K562 (cell line): Measurements from ENCODE around the gene MYRIP. TPM values are rescaled to one million over a fixed set of nuclear protein-coding genes. Genes with fewer than 3 reads are reported as not detected.
A peak's percentile ranks its signal among the peaks of the same experiment; 100 is the strongest.

ENCODE experiments used
- EGR1 ChIP-seq: fragments of 450-650 bp; conservative IDR thresholded peaks from 2 replicates; pipeline ENCODE4 v1.6.1; 2017; ENCODE audit warnings: mild to moderate bottlenecking
- MAFG ChIP-seq: fragments of 450-650 bp; conservative IDR thresholded peaks from 2 replicates; pipeline ENCODE4 v1.6.1; 2016; ENCODE audit warnings: missing genetic modification characterization, missing compliant biosample characterization
- OTX1 ChIP-seq: fragments of 450-650 bp; formaldehyde crosslinking; IDR thresholded peaks from 2 replicates; pipeline ENCODE4 v1.4.0; 2022; ENCODE audit warnings: mild to moderate bottlenecking
- ZFP36 ChIP-seq: fragments of 150-350 bp; IDR thresholded peaks from 2 replicates; pipeline ENCODE4 v1.6.1; 2018; ENCODE audit warnings: low read length, low read depth; ENCODE audit not compliant: partially characterized antibody
- polyA plus RNA-seq, 8 experiments: library from polyadenylated mRNA; depleted of rRNA in 4 of 8; stranded (reverse) in 5 of 8; unstranded in 3 of 8; fragments of >200 nt; fragmentation: Nextera tagmentation in 2 of 8; fragmentation: Illumina TruSeq in 1 of 8; extraction: Ambion mirVana in 2 of 8; extraction: Trizol in 1 of 8; gene quantifications; 2 replicates each; pipeline versions ENCODE4 v1.2.1 to v1.2.3, GENCODE V29; 2011 to 2014; ENCODE audit warnings: inconsistent platforms in 1 of 8, missing spikeins in 1 of 8
- total RNA-seq, 7 experiments: library from RNA; depleted of rRNA in 6 of 7; stranded (reverse); fragments of >200 nt in 6 of 7; fragmentation: Illumina TruSeq in 2 of 7; extraction: Trizol in 2 of 7; gene quantifications; 2 replicates each; pipeline versions ENCODE4 v1.2.1 to v1.2.3, GENCODE V29; 2011 to 2021; ENCODE audit warnings: low replicate concordance in 1 of 7
- TF ChIP-seq, protein P1 (sequence below): fragments of 200-800 bp; sonication (Bioruptor generic); IDR thresholded peaks from 2 replicates; pipeline ENCODE4 v1.6.1; 2016; ENCODE audit warnings: missing genetic modification characterization, missing compliant biosample characterization

MYRIP gene
- total and polyA plus RNA-seq, 9 of the 15 experiments (the other 6 are each of a cell fraction or from before 2014, with no cell fraction given): 0.03 to 0.12 TPM; not detected in 7

DNA sequence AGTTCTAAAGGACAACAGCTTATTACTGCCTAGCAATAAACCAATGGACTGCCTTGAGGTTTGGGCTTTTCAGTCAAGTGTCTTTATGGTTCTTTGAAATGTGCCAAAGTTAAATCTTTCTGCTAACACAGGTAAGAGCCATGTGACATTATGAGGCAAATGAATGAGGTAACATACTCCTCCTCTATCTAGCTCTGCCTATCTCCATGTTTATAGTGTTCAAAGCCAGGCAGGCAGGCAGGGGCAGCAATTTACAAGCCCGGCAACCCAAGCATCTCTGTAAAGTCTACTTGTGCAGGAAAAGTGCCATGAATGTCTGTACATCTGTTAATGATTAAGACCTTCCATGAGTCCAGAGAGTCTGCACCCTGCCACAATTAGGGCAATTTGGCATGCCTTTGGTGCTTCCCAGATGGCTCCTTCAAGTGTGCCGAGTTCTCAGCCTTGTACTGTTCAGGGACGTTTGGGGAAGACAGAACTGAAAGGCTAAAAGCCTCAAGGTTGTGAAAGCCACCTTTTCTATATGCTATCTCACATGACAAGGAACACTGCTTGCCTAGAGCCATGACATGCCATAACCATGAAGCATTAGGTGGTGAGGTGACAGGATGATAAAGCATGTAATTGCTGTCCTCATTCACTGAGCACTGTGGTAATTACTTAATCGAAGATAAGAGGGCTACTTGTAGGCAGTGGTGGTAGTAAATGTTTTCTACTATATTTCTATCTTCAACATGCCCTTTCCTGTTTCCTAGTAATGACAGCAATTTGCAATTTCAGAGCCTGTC lies 458.7 kb downstream of the MYRIP start (continued):
- TF ChIP-seq, protein P1, sequence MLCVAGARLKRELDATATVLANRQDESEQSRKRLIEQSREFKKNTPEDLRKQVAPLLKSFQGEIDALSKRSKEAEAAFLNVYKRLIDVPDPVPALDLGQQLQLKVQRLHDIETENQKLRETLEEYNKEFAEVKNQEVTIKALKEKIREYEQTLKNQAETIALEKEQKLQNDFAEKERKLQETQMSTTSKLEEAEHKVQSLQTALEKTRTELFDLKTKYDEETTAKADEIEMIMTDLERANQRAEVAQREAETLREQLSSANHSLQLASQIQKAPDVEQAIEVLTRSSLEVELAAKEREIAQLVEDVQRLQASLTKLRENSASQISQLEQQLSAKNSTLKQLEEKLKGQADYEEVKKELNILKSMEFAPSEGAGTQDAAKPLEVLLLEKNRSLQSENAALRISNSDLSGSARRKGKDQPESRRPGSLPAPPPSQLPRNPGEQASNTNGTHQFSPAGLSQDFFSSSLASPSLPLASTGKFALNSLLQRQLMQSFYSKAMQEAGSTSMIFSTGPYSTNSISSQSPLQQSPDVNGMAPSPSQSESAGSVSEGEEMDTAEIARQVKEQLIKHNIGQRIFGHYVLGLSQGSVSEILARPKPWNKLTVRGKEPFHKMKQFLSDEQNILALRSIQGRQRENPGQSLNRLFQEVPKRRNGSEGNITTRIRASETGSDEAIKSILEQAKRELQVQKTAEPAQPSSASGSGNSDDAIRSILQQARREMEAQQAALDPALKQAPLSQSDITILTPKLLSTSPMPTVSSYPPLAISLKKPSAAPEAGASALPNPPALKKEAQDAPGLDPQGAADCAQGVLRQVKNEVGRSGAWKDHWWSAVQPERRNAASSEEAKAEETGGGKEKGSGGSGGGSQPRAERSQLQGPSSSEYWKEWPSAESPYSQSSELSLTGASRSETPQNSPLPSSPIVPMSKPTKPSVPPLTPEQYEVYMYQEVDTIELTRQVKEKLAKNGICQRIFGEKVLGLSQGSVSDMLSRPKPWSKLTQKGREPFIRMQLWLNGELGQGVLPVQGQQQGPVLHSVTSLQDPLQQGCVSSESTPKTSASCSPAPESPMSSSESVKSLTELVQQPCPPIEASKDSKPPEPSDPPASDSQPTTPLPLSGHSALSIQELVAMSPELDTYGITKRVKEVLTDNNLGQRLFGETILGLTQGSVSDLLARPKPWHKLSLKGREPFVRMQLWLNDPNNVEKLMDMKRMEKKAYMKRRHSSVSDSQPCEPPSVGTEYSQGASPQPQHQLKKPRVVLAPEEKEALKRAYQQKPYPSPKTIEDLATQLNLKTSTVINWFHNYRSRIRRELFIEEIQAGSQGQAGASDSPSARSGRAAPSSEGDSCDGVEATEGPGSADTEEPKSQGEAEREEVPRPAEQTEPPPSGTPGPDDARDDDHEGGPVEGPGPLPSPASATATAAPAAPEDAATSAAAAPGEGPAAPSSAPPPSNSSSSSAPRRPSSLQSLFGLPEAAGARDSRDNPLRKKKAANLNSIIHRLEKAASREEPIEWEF (CRISPR knock-in tag): 0 out of 2 replicates have a peak, but pooled peaks have one; percentile 43
- TF ChIP-seq ZFP36 (no peak), MAFG (tag) (peak; percentile 20; the same call in 1 of the 2 replicates), EGR1 (no peak), OTX1 (CRISPR knock-in tag) (no peak)
- TF ChIP-seq, all 486 proteins: peak for 6
